ENCODE measurements around the gene SARDH.

The SARDH gene

GRCh38 chr9:133732639-133733408, 5.3 kb downstream of the SARDH start:
- DNase-seq, result no peak

DNA sequence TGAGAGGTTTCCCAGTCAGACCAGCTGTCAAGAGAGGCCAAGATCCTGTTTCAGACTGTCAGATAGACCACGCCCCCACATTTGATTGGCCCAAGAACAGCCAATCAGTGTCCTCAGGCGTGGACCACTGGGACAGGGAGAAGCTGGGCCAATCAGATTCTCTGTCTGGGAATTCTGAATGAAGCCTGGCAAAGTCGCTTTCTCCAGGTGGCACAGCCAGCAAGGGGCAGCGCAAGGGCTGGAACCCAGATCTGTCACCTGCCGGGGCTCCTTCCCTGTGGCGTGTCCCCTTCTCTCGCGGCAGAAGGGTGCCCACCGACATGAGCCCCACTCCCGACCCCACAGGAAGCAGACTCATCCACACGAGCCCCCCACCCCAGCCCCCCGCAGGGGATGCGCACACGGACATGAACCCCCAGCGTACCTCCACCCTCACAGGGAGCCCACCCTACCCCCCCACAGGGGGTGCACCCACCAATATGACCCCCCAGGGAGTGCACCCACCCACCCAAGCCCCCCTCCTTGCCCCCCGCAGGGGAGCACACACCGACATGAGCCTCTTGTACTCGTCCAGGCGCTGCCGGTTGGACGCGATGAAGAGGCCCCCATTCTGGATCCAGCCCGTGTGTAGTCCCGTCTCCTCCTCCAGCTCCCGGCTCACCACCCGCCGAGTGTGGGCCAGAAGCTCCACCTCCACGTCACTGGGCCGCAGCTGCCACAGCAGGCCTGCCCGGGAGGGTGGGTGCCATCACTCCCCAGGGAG, 6.1 kb downstream of the SARDH start:
- no peak for DNase-seq

DNA sequence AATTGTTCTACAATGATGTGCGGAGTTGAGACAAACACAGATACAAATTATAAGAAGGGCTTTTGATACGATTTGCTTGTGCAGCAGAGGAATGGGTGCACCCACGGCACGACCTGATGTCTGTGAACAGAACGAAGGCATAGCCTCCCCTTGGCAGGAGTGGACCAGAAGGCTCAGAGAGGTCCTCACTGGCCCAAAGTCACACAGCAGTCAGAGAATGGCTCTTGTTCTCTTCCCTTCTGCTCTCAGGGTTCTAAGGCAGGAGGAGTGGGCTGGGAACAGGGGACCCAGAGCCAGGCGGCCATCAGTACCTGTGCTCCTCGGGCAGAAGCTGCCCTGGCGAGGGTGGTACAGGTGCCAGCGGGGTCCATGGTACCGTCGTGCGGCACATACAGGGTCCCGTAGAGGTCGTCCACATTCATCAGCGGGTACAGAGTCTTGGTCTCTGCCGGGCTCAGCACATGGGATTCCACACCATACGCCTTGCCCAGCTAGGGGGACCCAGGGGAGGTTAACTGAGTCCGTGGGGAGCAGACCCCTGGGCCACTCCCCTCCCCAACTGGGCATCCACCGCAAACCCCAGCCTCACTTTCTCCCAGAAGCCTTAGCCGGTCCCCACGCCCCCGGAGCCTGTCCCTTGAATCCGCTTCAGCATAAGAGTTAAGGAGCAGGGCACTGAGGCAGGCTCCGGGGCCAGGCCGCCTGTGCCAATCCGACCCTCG, 7.0 kb downstream of the SARDH start:
- DNase-seq, result no peak

DNA sequence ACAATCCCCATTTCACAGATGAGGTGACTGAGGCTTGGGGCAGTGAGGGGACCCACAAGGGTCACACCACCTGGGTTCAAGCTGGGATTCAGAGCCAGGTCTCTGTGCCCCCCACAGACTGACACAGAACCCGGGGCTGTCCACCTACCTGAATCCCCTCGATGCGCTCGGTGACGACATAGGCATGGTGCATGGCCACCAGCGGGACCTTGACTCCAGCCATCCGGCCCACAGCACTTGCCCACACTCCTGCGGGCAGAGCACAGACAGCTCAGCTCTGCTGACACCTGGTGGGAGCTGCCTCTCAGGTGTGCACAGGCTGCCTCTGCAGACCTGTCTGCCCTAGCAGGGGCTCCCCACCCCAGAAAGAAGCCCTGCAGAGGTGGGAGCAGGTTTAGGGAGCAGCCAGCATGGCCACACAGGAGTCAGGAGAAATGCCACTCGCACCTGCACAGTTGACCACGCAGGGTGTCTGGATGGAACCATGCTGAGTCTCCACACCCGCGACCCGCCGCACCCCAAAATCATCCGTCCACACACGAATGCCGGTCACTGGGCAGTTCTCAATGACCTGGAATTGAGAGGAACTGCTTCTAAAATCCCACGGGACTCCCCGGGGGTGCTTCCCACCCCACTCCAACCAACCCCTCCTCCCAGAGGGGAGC, 8.4 kb downstream of the SARDH start:
- no peak for DNase-seq

- no peak for DNase-seq
Measured at GRCh38 chr9:133728856-133729616, 9.1 kb downstream of the SARDH start.

DNA sequence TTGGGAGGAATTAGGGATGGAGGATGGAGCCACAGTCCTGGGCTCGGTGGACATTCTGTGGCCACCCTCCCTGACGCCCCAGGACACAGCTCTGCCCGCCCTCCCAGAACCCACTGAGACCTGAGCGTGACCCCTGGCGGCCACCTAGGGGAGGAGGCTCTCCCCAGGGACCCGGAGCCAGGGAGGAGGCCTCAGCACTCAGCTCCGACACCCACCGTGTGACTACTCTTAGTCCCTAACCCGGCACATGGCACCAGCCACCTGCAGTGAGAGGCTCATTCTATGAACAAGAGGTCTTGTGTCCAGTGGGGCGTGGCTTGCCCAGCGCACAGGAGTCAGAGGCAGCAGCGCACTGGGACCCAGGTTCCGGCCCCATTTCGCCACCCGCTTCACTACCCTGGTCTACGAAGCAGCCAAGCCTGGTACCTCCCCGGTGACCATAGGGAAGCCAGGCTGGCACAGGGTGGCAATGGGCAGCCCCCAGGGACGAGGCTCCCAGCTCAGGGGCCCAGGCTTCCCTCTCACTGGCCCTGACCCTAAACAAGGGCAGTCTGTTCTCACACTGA, 10.2 kb downstream of the SARDH start:
- peak; percentile 1 for DNase-seq

DNA sequence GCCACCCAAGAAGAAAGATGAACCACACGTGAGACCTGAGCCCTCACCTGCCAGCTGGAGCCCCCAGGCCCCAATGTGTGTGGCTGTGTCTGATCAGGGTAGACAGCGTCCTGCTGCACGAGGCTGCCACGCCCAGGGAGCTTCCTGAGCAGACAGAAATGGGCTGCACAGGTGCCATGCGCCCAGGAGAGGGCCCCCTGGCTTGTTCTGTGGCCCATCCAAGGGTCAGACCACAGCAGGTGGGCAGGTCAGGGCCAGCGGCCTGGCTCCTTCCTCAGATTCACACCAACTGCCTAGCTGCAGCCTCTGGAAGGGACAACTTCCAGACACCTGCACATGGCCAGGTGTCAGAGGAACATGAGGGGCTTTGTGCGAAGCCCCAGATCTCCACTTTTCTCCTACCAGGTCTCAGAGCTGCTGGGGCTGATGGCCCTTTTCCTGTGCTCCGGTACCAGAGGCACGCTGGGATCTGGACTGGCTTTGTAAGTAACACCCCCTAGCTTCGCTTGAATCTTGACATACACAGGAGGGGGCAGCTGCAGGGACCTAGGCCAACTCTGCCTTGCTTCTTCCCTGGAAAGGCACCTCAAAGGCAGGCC, 10.8 kb downstream of the SARDH start:
- peak; percentile 6 for DNase-seq

GRCh38 chr9:133726401-133727276, 11.5 kb downstream of the SARDH start:
- peak; percentile 74 for DNase-seq

GRCh38 chr9:133725886-133726285, 12.3 kb downstream of the SARDH start:
- DNase-seq, result no peak

- no peak for DNase-seq
Measured at GRCh38 chr9:133718563-133719315, 19.4 kb downstream of the SARDH start.

- DNase-seq, result peak; percentile 1
Measured at GRCh38 chr9:133717113-133718031, 20.8 kb downstream of the SARDH start.

- no peak for DNase-seq
Measured at GRCh38 chr9:133716564-133717112, 21.5 kb downstream of the SARDH start.

- DNase-seq, result peak; percentile 34
Measured at GRCh38 chr9:133715866-133716563, 22.1 kb downstream of the SARDH start.

GRCh38 chr9:133715295-133715865, 22.8 kb downstream of the SARDH start:
- no peak for DNase-seq

- DNase-seq, result no peak
Measured at GRCh38 chr9:133714606-133715294, 23.4 kb downstream of the SARDH start.

GRCh38 chr9:133713960-133714495, 24.1 kb downstream of the SARDH start:
- no peak for DNase-seq
